IPS-NIHi11 (cell line): ENCODE results near the gene TRIM14.

Experiments
- DNase-seq: peaks from one replicate; pipeline ENCODE4 v3.0.0; 2012; ENCODE audit warnings: mixed read lengths, low spot score

TRIM14 gene

DNA sequence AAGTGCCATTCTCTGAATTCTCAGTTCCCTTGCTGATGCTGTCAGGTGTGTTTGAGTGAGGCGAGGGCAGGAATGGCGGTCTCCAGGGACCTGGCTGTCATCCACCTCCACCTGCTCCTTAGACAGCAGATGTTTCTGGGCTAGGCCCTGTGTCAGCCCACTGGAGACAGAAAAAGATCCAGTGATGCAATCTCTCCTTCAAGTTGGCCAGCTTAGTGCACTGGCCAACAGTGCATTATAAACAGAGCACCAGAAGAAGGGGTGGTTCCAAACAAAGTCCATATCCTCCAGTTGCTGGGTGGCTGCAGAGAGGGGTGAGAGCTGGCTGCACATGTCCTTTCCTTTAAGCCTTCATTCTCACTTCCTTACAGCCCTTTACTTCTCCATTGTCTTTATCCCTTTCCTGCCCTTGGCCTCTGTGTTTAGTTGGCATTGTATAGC lies 35.9 kb downstream of the TRIM14 start:
- DNase-seq: no peak

DNA sequence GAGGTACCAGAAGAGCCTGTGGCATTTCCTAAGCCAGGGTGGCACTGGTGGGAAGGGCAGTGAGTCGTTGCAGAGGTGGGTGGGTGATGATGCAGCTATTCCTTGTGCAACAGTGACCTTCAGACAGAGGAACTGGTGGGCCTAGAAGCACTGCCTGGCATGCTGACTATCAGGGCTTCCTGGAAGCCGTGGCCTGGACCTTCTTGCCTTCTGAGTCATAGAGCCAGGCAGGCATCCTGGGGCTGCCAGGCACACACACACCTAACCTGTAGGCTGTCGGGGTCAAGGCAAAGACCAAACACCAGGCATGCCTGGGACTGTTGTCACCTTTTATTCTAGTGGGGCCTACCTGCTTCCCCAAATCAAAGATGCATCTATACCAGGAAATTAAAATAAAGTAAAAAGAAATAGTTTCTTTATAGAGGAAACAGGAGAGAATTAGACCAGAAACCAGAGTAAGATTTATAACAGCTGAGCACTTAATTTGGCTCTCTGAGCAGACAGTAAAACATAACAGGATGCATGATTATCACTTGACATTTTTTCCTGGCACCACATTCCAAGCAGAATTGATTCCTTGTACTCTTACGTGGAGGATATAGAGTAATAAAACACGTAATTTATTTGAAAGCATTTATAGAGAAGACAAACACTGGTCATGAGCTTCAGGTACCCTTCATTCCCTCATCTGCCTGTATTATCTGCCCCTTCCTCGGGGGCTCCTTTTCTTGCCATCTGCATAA lies 37.4 kb downstream of the TRIM14 start:
- no peak for DNase-seq

DNA sequence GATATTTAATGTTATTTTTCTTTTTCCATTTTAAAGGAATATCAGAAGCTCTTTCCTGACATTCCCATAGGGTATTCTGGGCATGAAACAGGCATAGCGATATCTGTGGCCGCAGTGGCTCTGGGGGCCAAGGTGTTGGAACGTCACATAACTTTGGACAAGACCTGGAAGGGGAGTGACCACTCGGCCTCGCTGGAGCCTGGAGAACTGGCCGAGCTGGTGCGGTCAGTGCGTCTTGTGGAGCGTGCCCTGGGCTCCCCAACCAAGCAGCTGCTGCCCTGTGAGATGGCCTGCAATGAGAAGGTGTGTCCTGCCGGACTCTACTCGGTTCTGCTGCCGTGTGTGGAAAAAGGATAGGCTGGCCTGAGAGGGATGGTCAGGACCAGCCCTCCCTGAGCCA lies 38.2 kb downstream of the TRIM14 start:
- DNase-seq: no peak

DNA sequence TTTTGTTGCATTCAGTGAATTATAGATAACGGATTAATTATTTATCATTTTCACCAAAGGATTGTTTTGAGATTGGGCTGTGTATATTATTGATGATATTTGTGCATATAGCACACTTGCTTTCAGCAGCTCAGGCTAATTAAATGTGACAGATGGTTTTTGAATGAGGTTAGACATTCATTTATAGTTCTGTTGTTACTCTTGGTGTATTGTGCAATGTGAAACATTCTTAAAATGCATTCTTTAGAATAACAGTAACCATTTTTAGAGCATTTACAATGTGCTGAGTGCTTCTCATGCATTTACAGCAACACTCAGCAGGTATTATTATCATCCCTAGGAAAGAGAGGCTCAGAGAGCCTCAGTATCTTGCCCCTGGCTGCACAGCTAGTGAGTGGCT lies 38.7 kb downstream of the TRIM14 start:
- DNase-seq: no peak

DNA sequence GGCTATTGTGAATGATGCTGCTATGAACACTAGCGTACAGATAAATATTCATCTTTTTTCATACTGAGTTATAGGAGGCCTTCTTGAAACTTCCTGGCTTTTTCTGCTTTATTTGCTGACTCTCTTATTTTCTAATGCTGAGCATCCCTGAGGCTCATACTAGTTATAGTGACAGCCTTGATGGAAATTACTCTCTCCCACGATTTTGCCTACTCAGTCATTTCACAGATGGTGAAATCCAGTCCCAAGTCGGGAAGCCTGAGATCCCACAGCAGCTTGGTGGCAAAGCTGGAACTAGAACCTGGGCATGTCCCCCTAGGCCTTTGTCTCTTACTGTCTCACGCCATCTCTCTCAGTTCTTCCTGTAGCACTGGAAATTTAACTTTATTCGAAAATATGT lies 40.1 kb downstream of the TRIM14 start:
- DNase-seq: no peak

DNA sequence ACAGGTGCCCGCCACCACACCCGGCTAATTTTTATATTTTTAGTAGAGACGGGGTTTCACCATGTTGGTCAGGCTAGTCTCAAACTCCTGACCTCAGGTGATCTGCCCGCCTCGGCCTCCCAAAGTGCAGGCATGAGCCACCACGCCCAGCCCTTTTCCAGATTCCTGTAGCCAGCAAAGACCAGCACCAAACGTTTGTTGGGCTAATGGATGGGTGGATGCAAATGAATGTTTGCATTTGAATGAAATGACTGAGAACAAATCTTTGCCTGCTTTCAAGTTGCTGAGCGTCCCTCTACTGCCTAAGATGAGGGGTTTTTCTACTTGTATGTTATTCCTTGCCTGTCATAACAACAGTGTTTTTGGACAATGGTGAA lies 42.5 kb downstream of the TRIM14 start:
- peak; percentile 37 for DNase-seq

DNA sequence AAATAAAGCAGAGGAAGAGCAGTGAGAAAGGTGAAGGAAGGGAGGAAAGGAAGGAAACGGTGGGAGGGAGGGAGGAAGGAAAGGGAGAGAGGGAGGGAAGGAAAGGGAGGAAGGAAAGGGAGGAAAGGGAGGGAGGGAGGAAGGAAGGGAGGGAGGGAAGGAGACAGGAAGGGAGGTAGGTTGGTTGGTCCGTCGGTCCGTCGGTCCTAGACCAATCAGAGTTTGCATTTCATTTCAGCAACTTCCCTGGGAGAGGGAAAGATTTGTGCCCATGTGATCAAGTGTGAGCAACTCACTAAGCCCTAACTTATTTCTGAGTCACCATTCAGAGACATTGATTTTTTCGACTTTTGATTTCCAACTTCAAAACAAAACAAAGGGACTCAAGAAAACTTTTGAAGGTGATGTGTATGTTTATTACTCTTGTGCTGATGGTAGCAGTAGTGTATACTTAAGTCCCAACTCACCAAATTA lies 43.7 kb downstream of the TRIM14 start:
- no peak for DNase-seq

DNA sequence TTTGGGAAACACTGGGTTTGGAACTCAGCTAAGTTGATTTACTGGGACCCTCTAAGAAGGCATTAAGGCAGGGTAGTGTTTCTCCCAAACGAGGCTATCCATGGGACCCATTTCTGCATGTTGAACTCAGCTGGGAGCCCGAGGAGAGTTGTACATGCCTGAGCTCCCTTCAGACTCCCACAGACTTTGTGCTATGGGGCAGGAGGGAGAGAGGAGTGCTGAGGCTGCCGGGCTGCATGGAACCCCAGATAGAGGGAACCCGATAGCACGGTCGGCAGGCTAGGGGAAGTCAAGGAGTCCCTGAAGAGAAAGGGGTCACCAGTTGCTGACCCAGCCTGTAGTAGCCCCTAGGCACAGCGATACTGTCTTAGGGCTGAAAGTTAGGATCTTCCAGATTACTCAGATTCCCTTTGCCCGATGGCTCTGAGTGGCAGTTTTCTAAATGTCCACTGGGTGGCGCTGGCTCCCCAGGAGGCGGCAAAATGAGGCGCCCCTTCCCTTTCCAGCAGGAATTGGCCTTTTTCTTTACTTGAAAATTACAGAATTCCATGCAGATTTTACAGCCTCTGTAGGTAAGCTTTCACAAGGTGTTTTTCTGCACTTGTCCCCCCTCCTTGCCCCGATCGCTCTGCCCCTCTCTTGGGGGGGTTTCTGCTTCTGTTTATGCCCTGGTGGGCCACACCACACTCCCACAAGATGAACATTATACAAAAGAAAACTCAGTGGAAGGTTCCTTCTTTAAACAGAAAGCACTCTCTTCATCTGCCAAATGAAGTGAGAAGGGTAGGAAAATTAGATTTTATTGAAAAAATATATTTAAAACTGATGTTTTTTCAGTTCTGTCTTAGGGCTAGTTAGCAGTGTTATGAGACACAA lies 44.7 kb downstream of the TRIM14 start:
- peak; percentile 80 for DNase-seq

DNA sequence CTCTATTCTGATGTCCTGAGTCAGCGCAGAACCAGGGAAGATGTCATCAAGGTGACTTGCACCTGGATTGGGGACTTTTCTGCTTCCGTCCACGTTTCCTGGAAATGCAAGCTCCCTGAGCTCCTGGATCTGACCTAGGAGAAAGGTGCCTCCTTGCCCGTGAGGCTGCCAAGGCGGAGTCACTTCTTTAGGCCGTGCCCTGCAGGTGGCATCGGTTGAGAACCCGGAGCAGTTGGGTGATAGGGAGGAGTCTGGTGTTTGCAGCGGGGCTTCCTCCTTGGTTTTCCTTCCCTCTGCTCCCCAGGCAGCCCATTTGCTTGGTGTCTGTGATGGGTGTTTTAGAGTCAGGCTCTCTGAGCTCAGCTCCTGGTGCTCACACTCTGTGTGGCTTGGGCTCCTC lies 47.3 kb downstream of the TRIM14 start:
- no peak for DNase-seq

DNA sequence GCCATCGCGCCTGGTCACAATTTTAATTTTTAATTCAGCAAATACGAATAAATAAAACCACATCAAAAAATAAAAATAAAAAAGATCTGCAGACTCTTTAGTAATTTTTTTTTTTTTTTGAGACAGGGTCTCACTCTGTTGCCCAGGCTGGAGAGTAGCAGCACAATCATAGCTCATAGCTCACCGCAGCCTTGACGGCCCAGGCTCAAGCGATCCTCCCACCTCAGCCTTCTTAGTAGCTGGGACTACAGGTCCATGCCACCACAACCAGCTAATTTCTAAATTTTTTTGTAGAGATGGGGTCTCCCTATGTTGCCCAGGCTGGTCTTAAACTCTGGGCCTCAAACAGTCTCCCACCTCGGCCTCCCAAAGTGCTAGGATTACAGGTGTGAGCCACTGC lies 48.3 kb downstream of the TRIM14 start:
- no peak for DNase-seq

DNA sequence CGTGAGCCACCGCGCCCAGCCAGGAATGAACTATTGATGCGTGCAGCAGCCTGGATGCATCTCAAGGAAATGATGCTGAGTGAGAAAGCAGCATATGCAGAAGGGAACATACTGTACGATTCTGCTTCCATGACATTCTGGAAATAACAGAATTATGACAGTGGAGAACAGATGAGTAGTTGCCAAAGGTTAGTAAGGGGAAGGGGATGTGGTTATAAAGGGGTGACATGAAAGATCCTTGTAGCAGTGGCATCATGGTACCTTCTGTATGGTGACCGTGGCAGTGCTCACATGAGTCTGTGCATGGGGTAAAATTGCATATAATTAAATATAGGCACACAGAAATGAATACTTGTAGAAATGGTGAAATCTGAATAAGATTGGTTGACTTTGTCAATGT lies 49.5 kb downstream of the TRIM14 start:
- no peak for DNase-seq

DNA sequence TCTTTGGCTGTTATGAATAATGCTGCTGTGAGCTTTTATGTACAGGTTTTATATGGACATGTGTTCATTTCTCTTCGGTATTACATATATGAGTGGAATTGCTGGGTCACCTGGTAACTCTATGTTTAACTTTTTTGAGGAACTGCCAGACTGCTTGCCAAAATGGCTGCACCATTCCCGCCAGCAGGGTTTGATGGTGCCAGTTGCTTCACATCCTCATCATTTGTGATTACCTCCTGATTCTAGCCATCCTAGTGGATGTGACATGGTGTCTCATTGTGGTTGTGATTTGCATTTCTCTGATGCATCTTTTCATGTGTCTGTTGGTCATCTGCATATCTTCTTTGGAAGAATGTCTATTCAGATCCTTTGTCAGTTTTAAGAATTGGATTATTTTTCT lies 51.8 kb downstream of the TRIM14 start:
- DNase-seq: no peak

DNA sequence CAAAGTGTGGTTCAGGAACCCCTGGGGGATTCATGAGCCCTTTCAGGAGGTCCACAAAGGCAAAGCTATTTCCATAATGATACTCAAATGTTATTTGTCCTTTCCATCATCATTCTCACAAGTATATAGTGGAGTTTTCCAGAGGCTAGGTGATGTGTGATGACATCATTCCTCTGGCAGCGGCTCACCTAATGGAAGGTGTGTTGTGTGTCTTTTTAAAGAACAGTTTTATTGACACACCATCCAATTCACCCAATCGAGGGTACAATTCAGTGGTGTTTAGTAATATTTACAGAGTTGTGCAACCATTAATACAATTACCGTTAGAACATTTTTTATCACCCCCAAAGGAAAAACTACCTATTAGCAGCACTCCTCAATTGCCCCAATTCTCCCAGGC lies 52.8 kb downstream of the TRIM14 start:
- no peak for DNase-seq

DNA sequence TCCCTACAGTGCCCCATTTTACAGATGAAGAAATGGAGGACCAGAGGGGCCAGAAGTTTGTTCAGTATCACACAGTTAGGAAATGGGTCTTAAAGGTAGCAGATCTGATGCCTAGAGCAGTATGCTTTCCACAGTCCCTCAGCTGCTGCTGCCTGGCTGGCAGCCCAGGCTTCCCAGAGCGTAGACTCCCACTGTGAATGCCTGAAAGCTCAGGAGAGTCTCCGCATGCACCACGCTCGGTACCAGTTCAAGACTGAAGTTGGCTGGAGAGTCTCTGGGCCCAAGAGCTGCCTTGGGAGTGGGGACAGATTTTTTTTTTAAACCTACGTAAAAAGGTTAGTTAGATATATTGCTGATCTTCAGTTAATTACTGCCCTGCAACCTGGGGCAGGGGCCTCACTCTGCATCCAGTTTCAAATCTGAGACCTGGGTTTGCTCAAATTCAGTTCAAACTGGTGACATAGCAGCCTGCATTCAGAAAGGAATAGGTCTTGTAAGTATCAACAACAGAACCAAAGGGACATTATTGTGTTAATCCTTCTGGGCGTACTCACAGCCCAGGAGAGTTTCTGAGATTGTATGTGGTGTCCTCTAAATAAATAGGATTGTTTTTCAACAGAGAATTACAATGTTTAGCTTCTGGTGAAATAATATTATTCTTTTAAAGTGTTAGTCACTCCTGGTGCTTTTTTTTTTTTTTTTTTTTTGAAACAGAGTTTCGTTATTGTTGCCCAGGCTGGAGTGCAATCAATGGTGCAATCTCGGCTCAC lies 54.2 kb downstream of the TRIM14 start:
- DNase-seq: no peak

DNA sequence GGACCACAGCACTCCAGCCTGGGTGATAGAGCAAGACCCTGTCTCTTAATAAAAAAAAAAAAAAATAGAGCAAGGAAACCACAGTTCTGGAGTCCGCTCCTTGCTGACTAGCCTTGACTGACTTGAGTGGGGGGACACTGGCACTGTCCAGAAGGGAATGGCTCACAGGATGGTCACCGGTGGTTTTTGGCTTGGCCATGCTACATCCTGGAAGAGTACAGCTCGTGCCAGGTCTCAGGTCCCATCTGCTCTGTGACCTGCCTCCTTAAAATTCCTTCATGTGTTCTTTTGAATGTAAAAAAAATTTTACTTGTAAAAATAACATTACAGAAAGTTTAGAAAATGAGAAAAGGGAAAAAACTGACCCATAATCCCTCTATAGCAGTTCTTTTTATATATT lies 56.9 kb downstream of the TRIM14 start:
- DNase-seq: no peak

DNA sequence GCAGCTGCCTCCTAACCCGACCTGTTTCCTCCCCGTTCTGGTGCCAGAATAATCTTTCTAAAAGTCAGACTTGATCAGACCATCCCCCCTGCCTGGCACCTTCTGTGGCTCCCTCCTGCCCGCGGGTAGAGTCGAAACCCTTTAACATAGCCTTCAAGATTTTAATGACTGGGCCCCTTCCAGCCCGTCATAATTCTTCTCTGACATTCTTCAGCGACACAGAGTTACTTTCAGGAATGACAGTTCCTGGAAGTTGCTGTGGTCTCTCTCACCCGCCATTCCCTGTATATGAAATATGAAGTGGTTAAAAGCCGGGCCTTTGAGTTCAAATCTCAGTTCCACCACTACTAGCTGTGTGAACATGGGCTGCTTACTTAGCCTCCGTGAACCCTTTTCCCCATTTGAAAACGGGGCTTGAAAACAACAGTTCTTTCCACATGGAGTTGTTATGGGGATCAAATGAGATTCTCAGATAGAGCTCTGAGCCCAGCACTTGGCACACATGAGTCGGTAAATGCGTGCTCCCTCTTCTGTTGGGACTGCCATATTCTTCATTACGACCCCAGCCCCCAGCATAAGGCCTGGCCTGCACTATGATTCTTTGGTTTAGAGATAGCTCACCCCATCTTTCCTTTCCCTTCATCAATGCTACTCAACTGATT lies 61.8 kb downstream of the TRIM14 start:
- no peak for DNase-seq

DNA sequence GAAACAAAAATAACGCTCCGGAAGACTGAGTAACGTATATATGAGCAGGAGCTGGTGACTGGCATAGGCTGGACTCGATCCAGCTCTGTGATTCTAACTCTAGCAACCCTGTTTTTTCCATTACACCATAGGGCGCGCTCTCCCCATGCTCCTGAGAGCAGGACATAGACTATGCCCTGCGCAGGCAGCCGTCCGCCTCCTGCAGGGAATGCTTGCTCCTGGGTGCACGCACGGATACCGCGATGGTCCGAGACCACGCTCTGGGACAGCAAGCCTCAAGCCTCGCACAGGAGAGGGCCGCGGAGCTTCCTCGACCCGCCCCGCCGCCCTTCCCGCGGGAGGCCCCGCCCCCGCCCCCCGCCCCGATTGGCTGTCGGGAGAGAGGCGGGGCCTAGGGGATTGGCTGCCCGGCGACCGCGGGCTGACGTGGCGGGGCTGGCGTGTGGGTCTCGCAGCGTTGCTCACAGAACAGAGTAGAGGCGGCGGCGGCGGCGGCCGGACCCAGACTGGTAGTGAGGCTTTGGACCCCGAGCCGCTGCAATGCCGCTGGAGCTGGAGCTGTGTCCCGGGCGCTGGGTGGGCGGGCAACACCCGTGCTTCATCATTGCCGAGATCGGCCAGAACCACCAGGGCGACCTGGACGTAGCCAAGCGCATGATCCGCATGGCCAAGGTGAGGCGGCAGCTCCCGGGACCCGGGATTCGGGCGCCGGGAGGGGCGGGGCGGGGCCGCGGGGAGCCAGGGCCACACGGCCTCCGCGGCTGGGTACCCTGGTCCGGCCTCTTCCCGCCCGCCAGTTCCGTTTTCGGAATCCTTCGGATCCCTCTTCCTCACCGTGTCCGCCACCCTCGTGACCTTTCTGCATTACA lies 62.5 kb downstream of the TRIM14 start, which contains the start of gene NANS:
TSS of gene NANS (plus strand) at position 464 of the 869 bp plus-strand sequence. CDS start at position 541, 77 bp downstream.
- DNase-seq: peak; percentile 99

DNA sequence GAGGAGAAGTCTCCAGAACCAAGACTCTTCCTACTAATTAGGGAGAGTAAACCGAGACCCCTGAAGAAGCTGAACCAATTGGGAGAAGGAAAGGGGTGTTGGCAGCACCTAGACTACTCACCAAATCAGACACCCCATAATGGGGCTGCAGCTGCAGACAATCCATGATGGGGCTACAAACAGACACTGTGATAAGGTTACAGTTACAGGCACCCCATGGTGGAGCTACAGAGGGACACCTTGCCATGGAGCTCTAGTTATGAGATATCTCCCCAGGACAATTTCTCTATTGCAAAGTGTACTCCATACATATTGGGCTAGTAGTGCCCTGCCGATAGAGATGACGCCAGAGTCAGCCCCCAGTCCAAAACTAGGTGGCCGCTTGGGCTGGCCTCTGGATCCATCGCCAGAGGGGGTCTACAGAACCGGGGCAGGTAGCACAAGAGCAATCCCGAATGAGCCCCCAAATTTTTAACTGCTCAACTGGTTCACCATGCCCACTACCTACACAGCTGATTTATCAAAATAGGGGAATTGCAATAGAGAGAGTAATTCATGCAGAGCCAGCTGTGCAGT lies 64.6 kb downstream of the TRIM14 start:
- DNase-seq: no peak

DNA sequence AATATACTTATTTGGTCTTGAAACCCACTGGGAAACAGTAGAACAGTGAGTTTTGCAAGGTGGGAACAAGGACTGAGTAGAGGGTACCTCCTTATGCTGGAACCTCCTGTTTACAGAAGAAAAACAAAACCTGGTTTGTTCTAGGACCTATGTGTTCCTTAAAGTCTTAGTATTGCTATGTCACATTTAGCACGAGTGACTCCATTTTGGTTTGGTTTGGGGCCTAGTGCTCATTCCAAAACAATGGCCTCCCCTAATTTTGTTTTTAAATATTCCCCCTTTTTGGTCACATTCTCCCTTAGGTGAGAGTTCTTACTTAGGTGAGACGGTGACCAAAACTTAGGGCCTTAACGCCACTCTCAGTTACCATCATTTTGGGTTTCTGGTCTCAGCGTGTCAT lies 68.7 kb downstream of the TRIM14 start:
- DNase-seq: no peak

DNA sequence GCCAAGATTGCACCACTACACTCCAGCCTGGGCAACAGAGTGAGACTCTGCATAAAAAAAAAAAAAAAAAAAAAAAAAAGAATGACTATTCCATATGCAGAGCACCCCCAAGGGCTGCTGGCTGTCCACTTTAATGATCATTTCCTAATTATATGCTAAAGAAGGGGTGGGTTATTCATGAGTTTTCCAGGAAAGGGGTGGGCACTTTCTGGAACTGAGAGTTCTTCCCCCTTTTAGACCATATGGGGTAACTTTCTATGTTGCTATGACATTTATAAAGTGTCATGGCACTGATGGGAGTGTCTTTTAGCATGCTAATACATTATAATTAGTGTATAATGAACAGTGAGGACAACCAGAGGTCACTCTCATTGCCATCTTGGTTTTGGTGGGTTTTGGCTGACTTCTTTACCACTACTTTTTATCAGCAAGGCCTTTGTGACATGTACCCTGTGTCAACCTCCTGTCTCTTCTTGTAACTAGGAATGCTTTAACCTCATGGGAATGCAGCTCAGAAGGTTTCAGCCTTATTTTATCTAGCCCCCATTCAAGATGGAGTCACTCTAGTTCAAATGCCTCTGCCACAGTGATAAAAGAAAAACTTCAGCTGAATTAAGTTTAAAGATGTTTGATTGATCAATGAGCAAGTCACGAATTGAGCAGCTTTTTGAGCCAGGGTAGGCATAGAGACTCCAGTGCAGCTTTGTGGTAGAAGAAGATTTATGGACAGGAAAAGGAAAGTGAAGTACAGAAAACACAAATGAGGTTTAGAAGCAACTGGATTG lies 69.5 kb downstream of the TRIM14 start:
- DNase-seq: no peak
